ENCODE results near the gene PITX3. TPM values are rescaled to one million over a fixed set of nuclear protein-coding genes. Genes with fewer than 3 reads are reported as not detected.

The PITX3 gene
- total and polyA plus RNA-seq, 4 donors, result not detected

GRCh38 chr10:102242118-102242485 lies 790 bp upstream of the PITX3 start:
- Histone ChIP-seq H3K27me3 (ENCODE audit: control insufficient read depth in 4 of 4, insufficient read depth in 4 of 4, low read length in 3 of 4) (no peaks in the 10 kb centered on the region), H3K27ac (ENCODE audit: low read depth in 1 of 2, low read length in 2 of 2) (no peak overlapping the region), H3K36me3 (ENCODE audit: control insufficient read depth in 4 of 4, insufficient read depth in 3 of 4, low read depth in 1 of 4, low read length in 3 of 4) (no peaks in the 10 kb centered on the region), H3K9ac (ENCODE audit: low read depth in 1 of 2, low read length in 2 of 2) (no peak overlapping the region), H3K4me1 (ENCODE audit: control insufficient read depth in 4 of 4, insufficient read depth in 4 of 4, low read length in 3 of 4) (peaks cover 6 to 35% (median 25%) of the 10 kb centered on the region in 4 donors), H3K4me3 (ENCODE audit: low read depth in 1 of 3, low read length in 3 of 3) (peak overlapping the region in 2 of 3 donors; percentile 52 to 57), H3K9me3 (ENCODE audit: control insufficient read depth in 4 of 4, low read length in 3 of 4) (no peaks in the 10 kb centered on the region)
- DNase-seq (ENCODE audit: low spot score), result no peak
- WGBS, result 55% methylated on average over 7 of the region's 7 CpGs
- no peak for TF ChIP-seq NR2F2 (IDR thresholded peaks at IDR 0.05)
- TF ChIP-seq ATF3 (IDR thresholded peaks at IDR 0.05), result no peak
- no peak for TF ChIP-seq YY1 (IDR thresholded peaks at IDR 0.05)
- TF ChIP-seq RXRA (IDR thresholded peaks at IDR 0.05), result no peak
- TF ChIP-seq FOXA1 (IDR thresholded peaks at IDR 0.05), result no peak
- TF ChIP-seq HNF4A (conservative IDR thresholded peaks at IDR 0.05), result no peak
- no peak for TF ChIP-seq JUND (IDR thresholded peaks at IDR 0.05)
- no peak for TF ChIP-seq REST (IDR thresholded peaks at IDR 0.05)
- TF ChIP-seq GABPA (IDR thresholded peaks at IDR 0.05 in 1 of 2, conservative IDR thresholded peaks at IDR 0.05 in 1 of 2), result no peak
- no peak for TF ChIP-seq HNF4G (IDR thresholded peaks at IDR 0.05)

GRCh38 chr10:102241032-102241443 lies 274 bp downstream of the PITX3 start:
- no peaks in the 10 kb centered on the region for H3K36me3 ChIP-seq (ENCODE audit: control insufficient read depth in 4 of 4, insufficient read depth in 3 of 4, low read depth in 1 of 4, low read length in 3 of 4)
- peaks cover 6 to 24% (median 15%) of the 10 kb centered on the region in 4 donors for H3K4me1 ChIP-seq (ENCODE audit: control insufficient read depth in 4 of 4, insufficient read depth in 4 of 4, low read length in 3 of 4)
- H3K9me3 ChIP-seq (ENCODE audit: control insufficient read depth in 4 of 4, low read length in 3 of 4), result no peaks in the 10 kb centered on the region
- no peaks in the 10 kb centered on the region for H3K27me3 ChIP-seq (ENCODE audit: control insufficient read depth in 4 of 4, insufficient read depth in 4 of 4, low read length in 3 of 4)
- 4% methylated on average over 20 of the region's 20 CpGs for WGBS
- DNase-seq (ENCODE audit: low spot score), result no peak
- H3K4me3 ChIP-seq (ENCODE audit: low read depth in 1 of 3, low read length in 3 of 3), result peak overlapping the region in 2 of 3 donors; percentile 52 to 57
- no peak overlapping the region for H3K9ac ChIP-seq (ENCODE audit: low read depth in 1 of 2, low read length in 2 of 2)
- no peak for TF ChIP-seq NR2F2 (IDR thresholded peaks at IDR 0.05)
- TF ChIP-seq EGR1 (IDR thresholded peaks at IDR 0.05; ENCODE audit: low read depth in 2 of 2), result no peak
- no peak for TF ChIP-seq YY1 (IDR thresholded peaks at IDR 0.05)
- TF ChIP-seq FOXA1 (IDR thresholded peaks at IDR 0.05), result no peak
- no peak for TF ChIP-seq JUND (IDR thresholded peaks at IDR 0.05)
- no peak for TF ChIP-seq HNF4G (IDR thresholded peaks at IDR 0.05)
- TF ChIP-seq HNF4A (conservative IDR thresholded peaks at IDR 0.05), result no peak
- TF ChIP-seq FOXA2 (IDR thresholded peaks at IDR 0.05), result no peak
- TF ChIP-seq RXRA (IDR thresholded peaks at IDR 0.05), result no peak
- H3K27ac ChIP-seq (ENCODE audit: low read depth in 1 of 2, low read length in 2 of 2), result no peak overlapping the region

GRCh38 chr10:102240467-102241031 lies 763 bp downstream of the PITX3 start:
- no peak for DNase-seq (ENCODE audit: low spot score)
- WGBS, result 42% methylated on average over 39 of the region's 39 CpGs
- Histone ChIP-seq H3K9me3 (ENCODE audit: control insufficient read depth in 4 of 4, low read length in 3 of 4) (no peaks in the 10 kb centered on the region), H3K27me3 (ENCODE audit: control insufficient read depth in 4 of 4, insufficient read depth in 4 of 4, low read length in 3 of 4) (no peaks in the 10 kb centered on the region), H3K9ac (ENCODE audit: low read depth in 1 of 2, low read length in 2 of 2) (no peak overlapping the region), H3K4me1 (ENCODE audit: control insufficient read depth in 4 of 4, insufficient read depth in 4 of 4, low read length in 3 of 4) (peaks cover 6 to 24% (median 15%) of the 10 kb centered on the region in 4 donors), H3K4me3 (ENCODE audit: low read depth in 1 of 3, low read length in 3 of 3) (peak overlapping the region in 1 of 3 donors; percentile 57), H3K27ac (ENCODE audit: low read depth in 1 of 2, low read length in 2 of 2) (no peak overlapping the region), H3K36me3 (ENCODE audit: control insufficient read depth in 4 of 4, insufficient read depth in 3 of 4, low read depth in 1 of 4, low read length in 3 of 4) (no peaks in the 10 kb centered on the region)
- TF ChIP-seq TAF1 (conservative IDR thresholded peaks at IDR 0.05) (no peak), RAD21 (IDR thresholded peaks at IDR 0.05) (no peak), SP1 (IDR thresholded peaks at IDR 0.05) (no peak), ZBTB33 (IDR thresholded peaks at IDR 0.05) (no peak), GABPA (IDR thresholded peaks at IDR 0.05 in 1 of 2, conservative IDR thresholded peaks at IDR 0.05 in 1 of 2) (no peak), REST (IDR thresholded peaks at IDR 0.05) (no peak), JUND (IDR thresholded peaks at IDR 0.05) (no peak), RXRA (IDR thresholded peaks at IDR 0.05) (no peak), HNF4A (conservative IDR thresholded peaks at IDR 0.05) (no peak), YY1 (IDR thresholded peaks at IDR 0.05) (no peak), FOXA1 (IDR thresholded peaks at IDR 0.05) (no peak), HNF4G (IDR thresholded peaks at IDR 0.05) (no peak), EGR1 (IDR thresholded peaks at IDR 0.05; ENCODE audit: low read depth in 2 of 2) (no peak)

All from liver (tissue), 9 donors.